Lower lobe of right lung (tissue), 2 donors: ENCODE measurements around the gene UBASH3B. TPM values are rescaled to one million over a fixed set of nuclear protein-coding genes. Genes with fewer than 3 reads are reported as not detected.

Experiments used
- ATAC-seq, 2 donors: fragments of 200-7000 bp; cut with Tn5 transposase; one replicate each; pipeline ENCODE4 v1.9.1; 2020 to 2022; ENCODE audit warnings: mild to moderate bottlenecking in 2 of 2, moderate library complexity in 2 of 2
- DNase-seq: peaks from one replicate; pipeline ENCODE4 v3.0.0-alpha.2; 2020
- H3K27ac ChIP-seq: fragments of 200-600 bp; one replicate; pipeline ENCODE4 v1.8.0; 2022
- H3K27me3 ChIP-seq: fragments of 200-600 bp; one replicate; pipeline ENCODE4 v1.8.0; 2022; ENCODE audit warnings: low read depth
- H3K36me3 ChIP-seq: fragments of 200-600 bp; one replicate; pipeline ENCODE4 v1.8.0; 2022; ENCODE audit warnings: mild to moderate bottlenecking
- H3K4me1 ChIP-seq: fragments of 200-600 bp; one replicate; pipeline ENCODE4 v1.8.0; 2022
- H3K4me3 ChIP-seq: fragments of 200-600 bp; one replicate; pipeline ENCODE4 v1.8.0; 2022; ENCODE audit warnings: mild to moderate bottlenecking
- H3K9me3 ChIP-seq: fragments of 200-600 bp; one replicate; pipeline ENCODE4 v1.8.0; 2022
- CTCF ChIP-seq: fragments of 200-600 bp; IDR thresholded peaks from one replicate; pipeline ENCODE4 v1.8.0; 2022; ENCODE audit warnings: antibody characterized with exemption, mild to moderate bottlenecking
- intact Hi-C: fragments of 100-400 bp; cut with DNase I; formaldehyde crosslinking; loops from one replicate; pipeline ENCODE4 v1.11.0; 2022
- total RNA-seq: library from RNA; stranded (reverse); fragmentation: NEBNext Ultra II Directional; extraction: Animal tissue kit (Norgen Biotek cat#: 25700); gene quantifications from one replicate; pipeline ENCODE4 v1.2.1, GENCODE V29; 2021
- donor health status: DM: no; HTN: yes; CAD: no; lungs with severe emphysema.

Gene UBASH3B
- total RNA-seq, 1 donor from 2014 or later, result 64.7 TPM

GRCh38 chr11:122642472-122642922 is 13.0 kb upstream of the UBASH3B start:
- ATAC-seq (peak; percentile 47 to 54), DNase-seq (no peak)
- H3K27ac ChIP-seq, result no peak overlapping the region
- H3K27me3 ChIP-seq, result no peaks in the 10 kb centered on the region
- H3K4me3 ChIP-seq, result no peak overlapping the region
- intact Hi-C loops, result no loop called here
- H3K36me3 ChIP-seq, result no peaks in the 10 kb centered on the region
- no peaks in the 10 kb centered on the region for H3K9me3 ChIP-seq
- H3K4me1 ChIP-seq, result no peaks in the 10 kb centered on the region
- TF ChIP-seq CTCF, result no peak

- Histone ChIP-seq H3K4me3 (no peak overlapping the region), H3K9me3 (no peaks in the 10 kb centered on the region), H3K27ac (no peak overlapping the region), H3K4me1 (no peaks in the 10 kb centered on the region), H3K27me3 (no peaks in the 10 kb centered on the region), H3K36me3 (no peaks in the 10 kb centered on the region)
- intact Hi-C loops, result no loop called here
- DNase-seq (no peak), ATAC-seq (no peak)
- TF ChIP-seq CTCF, result no peak
These were observed 12.6 kb upstream of the UBASH3B start for GRCh38 chr11:122642971-122643370.

DNA sequence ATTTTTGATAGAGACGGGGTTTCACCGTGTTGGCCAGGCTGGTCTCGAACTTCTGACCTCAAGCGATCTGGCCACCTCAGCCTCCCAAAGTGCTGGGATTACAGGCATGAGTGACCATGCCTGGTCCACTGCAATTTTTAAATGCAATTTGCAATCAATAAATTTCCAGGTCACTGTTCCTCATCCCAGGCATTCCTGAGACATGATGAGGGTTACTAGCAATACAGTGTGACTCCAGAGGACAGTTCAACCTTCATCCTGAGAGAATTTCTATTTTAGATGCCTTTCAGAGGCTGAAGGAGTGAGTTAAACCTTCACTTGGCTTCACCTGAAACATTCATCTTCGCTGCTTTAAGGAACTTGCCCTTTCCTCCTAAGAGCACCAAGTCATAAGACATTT is 9.7 kb upstream of the UBASH3B start:
- TF ChIP-seq CTCF, result no peak
- DNase-seq, result no peak
- Histone ChIP-seq H3K27ac (no peak overlapping the region), H3K36me3 (no peaks in the 10 kb centered on the region), H3K4me1 (no peaks in the 10 kb centered on the region), H3K4me3 (no peak overlapping the region), H3K9me3 (no peaks in the 10 kb centered on the region), H3K27me3 (no peaks in the 10 kb centered on the region)
- intact Hi-C loops, result no loop called here
- ATAC-seq, result no peak

DNA sequence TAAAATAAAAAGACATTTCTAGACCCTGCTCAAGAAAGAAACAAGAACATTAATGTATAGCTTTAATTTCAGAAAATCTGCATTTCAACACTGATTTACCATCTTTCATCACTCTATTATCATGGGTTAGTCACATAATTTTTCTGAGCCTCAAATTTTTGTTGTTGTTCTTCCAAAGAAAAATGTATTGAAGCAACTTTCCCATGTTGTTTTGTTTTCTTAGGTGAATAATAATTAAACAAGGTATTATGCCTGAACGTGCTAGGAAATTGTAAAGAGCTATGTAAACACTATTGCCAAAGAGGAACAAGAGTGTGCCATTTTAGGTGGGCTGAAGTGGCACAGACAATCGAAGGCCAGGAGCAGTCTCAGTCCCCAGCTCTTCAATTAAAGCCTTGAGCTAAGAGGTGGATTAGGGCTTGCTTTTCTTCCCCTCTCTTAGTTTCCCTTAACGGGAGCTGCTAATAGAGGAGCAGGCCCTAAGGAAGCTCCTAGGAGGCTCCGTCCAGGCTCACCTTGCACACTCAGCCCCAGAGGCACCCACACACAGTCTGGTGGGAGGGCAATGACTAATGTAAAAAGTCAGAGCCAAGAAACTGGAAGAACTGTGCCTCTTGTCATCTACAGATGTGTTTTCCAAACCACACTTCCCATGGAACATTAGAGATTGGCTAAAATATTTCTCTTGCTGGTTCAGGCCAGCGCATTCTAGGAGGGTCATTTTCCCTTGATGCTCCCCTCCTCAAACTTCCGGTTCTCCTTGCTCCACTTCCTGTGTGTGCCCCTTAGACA is 8.8 kb upstream of the UBASH3B start:
- Histone ChIP-seq H3K27ac (no peak overlapping the region), H3K4me3 (no peak overlapping the region), H3K9me3 (no peaks in the 10 kb centered on the region), H3K27me3 (no peaks in the 10 kb centered on the region), H3K36me3 (no peaks in the 10 kb centered on the region), H3K4me1 (no peaks in the 10 kb centered on the region)
- TF ChIP-seq CTCF, result no peak
- intact Hi-C loops, result no loop called here
- DNase-seq (no peak), ATAC-seq (no peak)

DNA sequence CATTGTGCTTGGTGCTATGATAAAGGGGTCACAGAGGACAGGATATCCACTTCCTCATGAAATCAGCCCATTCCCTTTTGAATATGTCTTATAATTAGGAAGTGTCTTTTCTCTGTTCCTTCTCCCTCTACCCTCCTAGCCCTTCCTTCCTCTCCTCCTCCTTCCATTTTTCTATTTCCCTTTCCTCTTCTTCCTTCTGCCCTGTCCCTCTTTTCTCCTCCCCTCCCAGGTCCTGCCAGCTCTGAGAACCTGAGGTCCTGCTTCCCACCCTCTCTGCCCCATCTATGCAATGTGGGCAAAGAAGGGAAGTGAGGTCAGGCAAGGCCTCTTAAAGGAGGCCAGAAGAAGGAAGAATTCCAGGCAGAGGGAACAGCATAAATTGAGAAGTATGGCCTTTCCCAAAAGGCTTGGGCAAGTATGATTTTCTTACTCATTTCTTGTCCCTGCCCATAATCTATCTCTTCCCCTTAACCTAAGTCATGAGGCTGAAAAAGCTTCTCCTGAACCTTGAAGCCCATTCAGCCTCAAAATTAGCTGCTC is 7.7 kb upstream of the UBASH3B start:
- no peak overlapping the region for H3K4me3 ChIP-seq
- H3K4me1 ChIP-seq, result no peaks in the 10 kb centered on the region
- no peak overlapping the region for H3K27ac ChIP-seq
- intact Hi-C loops, result no loop called here
- ATAC-seq, result peak in 1 of 2 donors; percentile 46
- DNase-seq, result no peak
- no peaks in the 10 kb centered on the region for H3K36me3 ChIP-seq
- no peaks in the 10 kb centered on the region for H3K27me3 ChIP-seq
- no peaks in the 10 kb centered on the region for H3K9me3 ChIP-seq
- TF ChIP-seq CTCF, result no peak
